HEK293T (cell line): ENCODE measurements around the gene SRGAP3.

Source experiments
- CTBP1 ChIP-seq: fragments of 450-650 bp; IDR thresholded peaks from 2 replicates; pipeline ENCODE4 v1.6.1; 2016; ENCODE audit warnings: borderline replicate concordance
- ELF4 ChIP-seq: fragments of 450-650 bp; IDR thresholded peaks from 2 replicates; pipeline ENCODE4 v1.6.1; 2017; ENCODE audit warnings: antibody characterized with exemption
- FOXA1 ChIP-seq: fragments of 450-650 bp; IDR thresholded peaks from 2 replicates; pipeline ENCODE4 v1.6.1; 2016; ENCODE audit warnings: mild to moderate bottlenecking
- FOXM1 ChIP-seq: fragments of 450-650 bp; IDR thresholded peaks from 2 replicates; pipeline ENCODE4 v1.6.1; 2017; ENCODE audit warnings: mild to moderate bottlenecking, borderline replicate concordance
- HDGF ChIP-seq: fragments of 450-650 bp; IDR thresholded peaks from 2 replicates; pipeline ENCODE4 v1.6.1; 2017; ENCODE audit warnings: antibody characterized with exemption, borderline replicate concordance
- LEF1 ChIP-seq: fragments of 450-650 bp; IDR thresholded peaks from 2 replicates; pipeline ENCODE4 v1.6.1; 2017; ENCODE audit warnings: mild to moderate bottlenecking, borderline replicate concordance
- SP1 ChIP-seq: fragments of 450-650 bp; IDR thresholded peaks from 2 replicates; pipeline ENCODE4 v1.6.1; 2017
- ZNF384 ChIP-seq: fragments of 450-650 bp; IDR thresholded peaks from 2 replicates; pipeline ENCODE4 v1.6.1; 2016

GRCh38 chr3:9207116-9207763 lies 42.2 kb downstream of the SRGAP3 start:
- no peak for TF ChIP-seq HDGF
- no peak for TF ChIP-seq ELF4
- TF ChIP-seq ZNF384: no peak
- no peak for TF ChIP-seq FOXM1
- no peak for TF ChIP-seq LEF1
- TF ChIP-seq CTBP1: no peak
- no peak for TF ChIP-seq FOXA1
- no peak for TF ChIP-seq SP1
